Karpas-422 (cell line): Measurements from ENCODE around the gene CBL. TPM values are rescaled to one million over a fixed set of nuclear protein-coding genes. Genes with fewer than 3 reads are reported as not detected.
"Not testable (repeated sequence)": the region's sequence is repeated elsewhere in the genome, so short reads cannot be mapped to it uniquely, and the experiment has no call there.

Experiments
- DNase-seq: peaks from one replicate; pipeline ENCODE4 v3.0.0-alpha.2; 2015
- H2AFZ ChIP-seq: fragments of 200-600 bp; sonication (generic); 2 replicates; pipeline ENCODE4 v1.6.1; 2014; ENCODE audit warnings: antibody characterized with exemption, low read length, mixed read lengths
- H3K27ac ChIP-seq: fragments of 200-600 bp; sonication (generic); 2 replicates; pipeline ENCODE4 v1.5.1; 2014; ENCODE audit warnings: mild to moderate bottlenecking, low read length, moderate library complexity
- H3K27me3 ChIP-seq: fragments of 200-600 bp; sonication (generic); 2 replicates; pipeline ENCODE4 v1.6.1; 2014; ENCODE audit warnings: low read length, mixed read lengths
- H3K36me3 ChIP-seq: fragments of 200-600 bp; sonication (generic); 2 replicates; pipeline ENCODE4 v1.6.1; 2014; ENCODE audit warnings: low read length, mixed read lengths; ENCODE audit not compliant: insufficient read depth
- H3K4me1 ChIP-seq: fragments of 200-600 bp; sonication (generic); 2 replicates; pipeline ENCODE4 v1.6.1; 2014; ENCODE audit warnings: mild to moderate bottlenecking, low read length, mixed read lengths
- H3K4me2 ChIP-seq: fragments of 200-600 bp; sonication (generic); 2 replicates; pipeline ENCODE4 v1.6.1; 2014; ENCODE audit warnings: low read length, low read depth, mild to moderate bottlenecking; ENCODE audit not compliant: poor library complexity, severe bottlenecking
- H3K4me3 ChIP-seq: fragments of 200-600 bp; sonication (generic); 2 replicates; pipeline ENCODE4 v1.5.1; 2014; ENCODE audit warnings: mild to moderate bottlenecking, antibody characterized with exemption, low read length, mixed read lengths
- H3K79me2 ChIP-seq: fragments of 200-600 bp; sonication (generic); 2 replicates; pipeline ENCODE4 v1.6.1; 2014; ENCODE audit warnings: mild to moderate bottlenecking, low read length, mixed read lengths
- H3K9ac ChIP-seq: fragments of 200-600 bp; sonication (generic); 2 replicates; pipeline ENCODE4 v1.6.0; 2014; ENCODE audit warnings: low read length
- H3K9me2 ChIP-seq: fragments of 200-600 bp; sonication (generic), shearing (Covaris generic); replicated peaks from 2 replicates; pipeline ENCODE4 v1.6.0; 2014; ENCODE audit warnings: mild to moderate bottlenecking, low read length, moderate library complexity; ENCODE audit not compliant: insufficient read depth
- H3K9me3 ChIP-seq: fragments of 300-700, 200-600 bp; sonication (generic); 2 replicates; pipeline ENCODE4 v1.6.1; 2014; ENCODE audit warnings: low read length, mixed read lengths
- H4K20me1 ChIP-seq: fragments of 200-600 bp; sonication (generic); 2 replicates; pipeline ENCODE4 v1.6.1; 2014; ENCODE audit warnings: mild to moderate bottlenecking, antibody characterized with exemption, low read length, low read depth; ENCODE audit not compliant: insufficient read depth
- total RNA-seq: library from RNA; depleted of rRNA; stranded (reverse); fragments of >200 nt; shearing (Covaris generic); gene quantifications from 2 replicates; pipeline ENCODE4 v1.2.3, GENCODE V29; 2014; ENCODE audit warnings: low replicate concordance

Gene CBL
- total RNA-seq, 1 experiment from 2014 or later = 34.0 TPM

- Histone ChIP-seq H2AFZ (no peak overlapping the region), H3K4me2 (no peak overlapping the region), H3K79me2 (no peaks in the 10 kb centered on the region), H3K36me3 (no peaks in the 10 kb centered on the region), H3K27me3 (no peaks in the 10 kb centered on the region), H3K27ac (no peak overlapping the region), H3K9me3 (no peaks in the 10 kb centered on the region), H3K9me2 (no peaks in the 10 kb centered on the region), H3K9ac (no peak overlapping the region), H3K4me3 (no peak overlapping the region), H4K20me1 (no peaks in the 10 kb centered on the region), H3K4me1 (no peaks in the 10 kb centered on the region)
- DNase-seq = no peak
Observed at GRCh38 chr11:119188887-119189286, 17.3 kb upstream of the CBL start.

DNA sequence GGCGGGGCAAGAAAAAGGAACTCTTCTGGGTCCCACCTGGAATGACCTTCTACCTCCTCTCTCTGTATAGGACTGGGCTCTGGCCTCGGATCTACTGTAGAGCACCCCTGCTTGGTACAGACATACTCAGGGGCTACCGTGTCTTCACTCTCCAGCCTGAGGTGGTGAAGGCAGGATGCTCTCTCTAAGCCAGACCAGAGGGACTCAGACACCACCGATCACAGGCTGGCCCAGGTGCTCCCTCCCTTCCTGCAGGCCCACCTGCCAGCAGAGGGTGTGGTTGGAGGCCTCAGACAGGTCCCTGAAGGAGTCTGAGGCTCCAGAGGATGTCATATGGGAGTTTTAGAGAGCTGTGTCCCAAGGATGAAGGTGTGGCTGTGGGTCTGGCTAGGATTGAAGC is 16.7 kb upstream of the CBL start:
- no peaks in the 10 kb centered on the region for H3K4me1 ChIP-seq
- no peaks in the 10 kb centered on the region for H4K20me1 ChIP-seq
- H2AFZ ChIP-seq = no peak overlapping the region
- H3K79me2 ChIP-seq = no peaks in the 10 kb centered on the region
- no peak overlapping the region for H3K27ac ChIP-seq
- H3K4me2 ChIP-seq = no peak overlapping the region
- no peak overlapping the region for H3K9ac ChIP-seq
- no peak for DNase-seq
- no peak overlapping the region for H3K4me3 ChIP-seq
- no peaks in the 10 kb centered on the region for H3K9me3 ChIP-seq
- H3K9me2 ChIP-seq = no peaks in the 10 kb centered on the region
- no peaks in the 10 kb centered on the region for H3K36me3 ChIP-seq
- H3K27me3 ChIP-seq = no peaks in the 10 kb centered on the region

DNA sequence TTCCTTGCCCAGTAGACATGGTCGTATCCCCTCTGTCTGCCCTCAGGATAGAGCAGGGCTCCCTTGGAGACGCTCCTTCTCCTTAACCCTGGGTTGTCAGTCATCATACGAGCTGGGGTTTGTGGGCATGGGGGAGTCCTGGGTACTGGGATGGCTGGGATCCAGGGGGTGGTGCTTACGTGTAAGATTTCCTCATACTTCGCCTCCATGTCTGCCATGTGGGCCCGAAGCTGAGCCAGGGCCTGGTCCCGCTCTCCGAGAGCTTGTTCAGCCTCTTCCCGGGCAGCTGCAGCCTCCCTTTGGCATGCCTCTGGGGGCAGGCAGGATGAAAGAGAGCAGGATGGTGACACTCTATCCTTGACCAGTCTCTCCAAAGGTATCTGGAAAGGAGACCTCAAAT is 15.6 kb upstream of the CBL start:
- Histone ChIP-seq H3K9me3 (no peaks in the 10 kb centered on the region), H3K79me2 (no peaks in the 10 kb centered on the region), H3K27me3 (no peaks in the 10 kb centered on the region), H3K9me2 (no peaks in the 10 kb centered on the region), H3K4me3 (no peak overlapping the region), H4K20me1 (no peaks in the 10 kb centered on the region), H3K36me3 (no peaks in the 10 kb centered on the region), H3K4me1 (no peaks in the 10 kb centered on the region), H2AFZ (no peak overlapping the region), H3K9ac (no peak overlapping the region), H3K4me2 (no peak overlapping the region), H3K27ac (no peak overlapping the region)
- no peak for DNase-seq

DNA sequence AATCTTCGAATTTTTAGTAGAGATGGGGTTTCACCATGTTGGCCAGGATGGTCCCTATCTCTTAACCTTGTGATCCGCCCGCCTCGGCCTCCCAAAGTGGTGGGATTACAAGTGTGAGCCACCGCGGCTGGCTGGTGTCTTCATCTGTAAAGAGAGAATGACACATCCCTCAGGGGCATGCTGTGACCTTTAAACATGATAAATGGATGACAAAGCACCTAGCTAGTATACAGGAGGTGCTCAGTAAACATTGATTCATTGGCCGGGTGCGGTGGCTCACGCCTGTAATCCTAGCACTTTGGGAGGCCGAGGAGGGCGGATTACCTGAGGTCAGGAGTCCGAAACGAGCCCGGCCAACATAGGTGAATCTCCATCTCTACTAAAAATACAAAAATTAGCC is 14.9 kb upstream of the CBL start:
- not testable (repeated sequence) for H3K27me3 ChIP-seq, H3K4me1 ChIP-seq, H3K79me2 ChIP-seq, H3K9me3 ChIP-seq, H3K27ac ChIP-seq, H3K36me3 ChIP-seq, H2AFZ ChIP-seq, H3K4me2 ChIP-seq, DNase-seq, H3K9ac ChIP-seq, H3K4me3 ChIP-seq, H4K20me1 ChIP-seq, H3K9me2 ChIP-seq

- no peak for DNase-seq
Observed at GRCh38 chr11:119192111-119192510, 14.0 kb upstream of the CBL start.

GRCh38 chr11:119193001-119193400 is 13.1 kb upstream of the CBL start:
- Histone ChIP-seq H4K20me1 (no peaks in the 10 kb centered on the region), H3K36me3 (no peaks in the 10 kb centered on the region), H3K9ac (no peak overlapping the region), H3K9me3 (no peaks in the 10 kb centered on the region), H3K4me3 (no peak overlapping the region), H3K27ac (no peak overlapping the region), H3K79me2 (no peaks in the 10 kb centered on the region), H3K9me2 (no peaks in the 10 kb centered on the region), H3K4me2 (no peak overlapping the region), H3K4me1 (no peaks in the 10 kb centered on the region), H3K27me3 (no peaks in the 10 kb centered on the region), H2AFZ (no peak overlapping the region)
- DNase-seq = no peak

More at GRCh38 chr11:119192111-119192510, 14.0 kb upstream of the CBL start:
- H3K27me3 ChIP-seq = no peaks in the 10 kb centered on the region
- H3K36me3 ChIP-seq = no peaks in the 10 kb centered on the region
- no peaks in the 10 kb centered on the region for H4K20me1 ChIP-seq
- no peak overlapping the region for H3K27ac ChIP-seq
- no peaks in the 10 kb centered on the region for H3K4me1 ChIP-seq
- H3K9me2 ChIP-seq = no peaks in the 10 kb centered on the region
- H3K9me3 ChIP-seq = no peaks in the 10 kb centered on the region
- no peak overlapping the region for H3K9ac ChIP-seq
- H3K4me3 ChIP-seq = no peak overlapping the region
- H3K79me2 ChIP-seq = no peaks in the 10 kb centered on the region
- no peak overlapping the region for H3K4me2 ChIP-seq
- H2AFZ ChIP-seq = no peak overlapping the region

DNA sequence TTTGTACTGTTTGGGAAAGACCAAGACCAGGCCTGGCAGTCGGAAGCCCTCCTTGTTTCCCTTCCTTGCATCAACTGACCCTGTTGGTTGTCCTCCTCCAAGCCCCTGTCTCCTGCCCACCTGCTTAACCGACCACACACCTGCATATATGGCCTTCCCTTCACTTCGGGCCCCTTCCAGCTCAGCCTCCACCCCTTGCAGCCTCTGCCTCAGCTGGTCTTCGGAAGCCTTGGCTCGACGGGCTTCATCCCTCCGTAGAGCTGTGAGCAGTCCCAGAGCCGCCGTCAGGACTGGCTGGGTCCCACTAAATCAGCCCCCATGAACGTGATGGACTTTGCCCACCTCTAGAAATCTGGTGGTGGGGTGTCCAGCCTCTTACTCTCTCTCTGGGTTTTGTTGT is 12.5 kb upstream of the CBL start:
- no peak for DNase-seq
- Histone ChIP-seq H3K4me2 (no peak overlapping the region), H3K4me1 (no peaks in the 10 kb centered on the region), H3K79me2 (no peaks in the 10 kb centered on the region), H3K36me3 (no peaks in the 10 kb centered on the region), H3K9me2 (no peaks in the 10 kb centered on the region), H3K4me3 (no peak overlapping the region), H2AFZ (no peak overlapping the region), H3K9me3 (no peaks in the 10 kb centered on the region), H3K9ac (no peak overlapping the region), H3K27me3 (no peaks in the 10 kb centered on the region), H3K27ac (no peak overlapping the region), H4K20me1 (no peaks in the 10 kb centered on the region)

- Histone ChIP-seq H3K36me3 (no peaks in the 10 kb centered on the region), H3K9me3 (no peaks in the 10 kb centered on the region), H4K20me1 (no peaks in the 10 kb centered on the region), H2AFZ (no peak overlapping the region), H3K4me1 (no peaks in the 10 kb centered on the region), H3K9ac (no peak overlapping the region), H3K9me2 (no peaks in the 10 kb centered on the region), H3K4me3 (no peak overlapping the region), H3K4me2 (no peak overlapping the region), H3K27ac (no peak overlapping the region), H3K79me2 (no peaks in the 10 kb centered on the region), H3K27me3 (no peaks in the 10 kb centered on the region)
- DNase-seq = no peak
Observed at GRCh38 chr11:119194811-119195440, 11.2 kb upstream of the CBL start.

DNA sequence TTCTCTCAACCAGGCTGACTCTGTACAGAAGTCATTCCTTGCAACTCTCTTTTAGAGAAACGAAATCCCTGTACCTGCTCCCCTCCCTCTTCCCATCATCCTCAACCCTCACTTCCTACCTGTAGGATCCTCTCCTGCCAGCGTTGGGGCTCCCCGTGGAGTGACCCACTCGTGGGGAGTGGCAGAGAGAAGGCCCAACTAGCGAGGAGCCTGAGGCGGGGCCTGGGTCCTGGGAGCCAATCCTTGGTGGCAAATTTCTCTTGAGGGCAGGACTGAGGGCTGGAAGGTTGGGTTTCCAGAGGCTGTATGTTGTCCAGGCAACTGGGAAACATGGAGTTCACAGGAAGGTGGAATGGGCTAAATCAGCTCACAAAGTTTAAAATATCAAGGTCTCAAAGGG is 10.5 kb upstream of the CBL start:
- Histone ChIP-seq H3K36me3 (no peaks in the 10 kb centered on the region), H3K4me1 (no peaks in the 10 kb centered on the region), H3K9me2 (no peaks in the 10 kb centered on the region), H3K9me3 (no peaks in the 10 kb centered on the region), H3K27ac (no peak overlapping the region), H3K9ac (no peak overlapping the region; the same call in 1 of the 2 replicates), H3K79me2 (no peaks in the 10 kb centered on the region), H2AFZ (no peak overlapping the region), H3K4me2 (no peak overlapping the region), H3K4me3 (no peak overlapping the region), H3K27me3 (no peaks in the 10 kb centered on the region), H4K20me1 (no peaks in the 10 kb centered on the region)
- DNase-seq = no peak
